ENCODE results near the gene PHF10.

DNA sequence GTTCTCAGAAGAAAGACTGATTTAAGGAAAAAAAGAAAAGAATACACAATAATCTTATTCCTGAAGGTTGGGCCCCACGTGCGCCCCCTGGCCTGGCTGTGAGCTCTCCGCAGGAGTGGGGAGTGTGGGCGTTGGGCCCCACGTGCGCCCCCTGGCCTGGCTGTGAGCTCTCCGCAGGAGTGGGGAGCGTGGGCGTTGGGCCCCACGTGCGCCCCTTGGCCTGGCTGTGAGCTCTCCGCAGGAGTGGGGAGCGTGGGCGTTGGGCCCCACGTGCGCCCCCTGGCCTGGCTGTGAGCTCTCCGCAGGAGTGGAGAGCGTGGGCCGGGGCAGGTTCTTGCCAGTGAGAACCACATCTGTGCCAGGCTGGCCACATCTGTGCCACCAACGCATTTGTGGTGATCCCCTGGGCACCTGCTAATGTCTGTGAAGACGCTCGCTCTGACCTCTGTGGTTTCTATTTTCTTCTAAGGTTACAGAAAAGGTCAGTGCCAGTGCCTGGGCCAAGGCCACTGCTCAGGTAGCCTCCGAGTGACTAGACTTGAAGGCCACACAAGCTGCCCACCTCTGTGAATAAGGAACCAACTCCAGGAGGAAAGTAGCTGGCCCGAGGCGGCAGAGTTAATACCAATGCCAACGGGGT, 63.4 kb downstream of the PHF10 start:
- TF ChIP-seq POLR2A (IDR thresholded peaks at IDR 0.05) (no peak), CTCF (IDR thresholded peaks at IDR 0.05) (no peak)

All from lower leg skin (tissue), 3 donors.